Measurements from ENCODE around the gene DGKE. TPM values are rescaled to one million over a fixed set of nuclear protein-coding genes. Genes with fewer than 3 reads are reported as not detected.

The DGKE gene
- total and polyA plus RNA-seq, 2 of the 13 experiments (the other 11 are each of a cell fraction or from before 2014, with no cell fraction given): 3.2 to 5.3 TPM

- TF ChIP-seq THRA (CRISPR knock-in tag; IDR thresholded peaks at IDR 0.05; ENCODE audit: borderline replicate concordance) (no peak), RCOR2 (CRISPR knock-in tag; IDR thresholded peaks at IDR 0.05) (no peak), MEIS1 (CRISPR knock-in tag; IDR thresholded peaks at IDR 0.05; ENCODE audit: borderline replicate concordance) (peak; percentile 45; the same call in 1 of the 2 replicates), NAIF1 (CRISPR knock-in tag; IDR thresholded peaks at IDR 0.05; ENCODE audit: borderline replicate concordance) (peak; percentile 21; the same call in 1 of the 2 replicates), REPIN1 (CRISPR knock-in tag; IDR thresholded peaks at IDR 0.05; ENCODE audit: borderline replicate concordance, low read depth) (no peak), MTF2 (CRISPR knock-in tag; IDR thresholded peaks at IDR 0.05; ENCODE audit: borderline replicate concordance) (no peak), ZEB1 (IDR thresholded peaks at IDR 0.05; ENCODE audit: insufficient replicate concordance, low read depth) (no peak), GTF3A (CRISPR knock-in tag; conservative IDR thresholded peaks at IDR 0.05) (0 out of 2 replicates have a peak, but pooled peaks have one; percentile 70), CC2D1A (CRISPR knock-in tag; IDR thresholded peaks at IDR 0.05) (no peak), ZBTB46 (CRISPR knock-in tag; IDR thresholded peaks at IDR 0.05; ENCODE audit: borderline replicate concordance) (0 out of 2 replicates have a peak, but pooled peaks have one; percentile 4), TP53 (CRISPR knock-in tag; conservative IDR thresholded peaks at IDR 0.05) (no peak), SMAD3 (CRISPR knock-in tag; IDR thresholded peaks at IDR 0.05) (no peak), ZNF562 (CRISPR knock-in tag; IDR thresholded peaks at IDR 0.05; ENCODE audit: borderline replicate concordance) (no peak), SOX13 (IDR thresholded peaks at IDR 0.05) (no peak), SOX13 (CRISPR knock-in tag; conservative IDR thresholded peaks at IDR 0.05 in 1 of 2, IDR thresholded peaks at IDR 0.05 in 1 of 2) (no peak), ZNF234 (CRISPR knock-in tag; conservative IDR thresholded peaks at IDR 0.05) (0 out of 2 replicates have a peak, but pooled peaks have one; percentile 56), LCORL (IDR thresholded peaks at IDR 0.05) (no peak), LCORL (CRISPR knock-in tag; IDR thresholded peaks at IDR 0.05) (no peak), ZNF343 (CRISPR knock-in tag; IDR thresholded peaks at IDR 0.05) (0 out of 2 replicates have a peak, but pooled peaks have one; percentile 42), ZNF670 (CRISPR knock-in tag; IDR thresholded peaks at IDR 0.05; ENCODE audit: borderline replicate concordance) (0 out of 2 replicates have a peak, but pooled peaks have one; percentile 25), ZBTB2 (CRISPR knock-in tag; IDR thresholded peaks at IDR 0.05; ENCODE audit: low read depth) (no peak), ZSCAN29 (CRISPR knock-in tag; conservative IDR thresholded peaks at IDR 0.05) (0 out of 2 replicates have a peak, but pooled peaks have one; percentile 73)
- TF ChIP-seq, protein P1, sequence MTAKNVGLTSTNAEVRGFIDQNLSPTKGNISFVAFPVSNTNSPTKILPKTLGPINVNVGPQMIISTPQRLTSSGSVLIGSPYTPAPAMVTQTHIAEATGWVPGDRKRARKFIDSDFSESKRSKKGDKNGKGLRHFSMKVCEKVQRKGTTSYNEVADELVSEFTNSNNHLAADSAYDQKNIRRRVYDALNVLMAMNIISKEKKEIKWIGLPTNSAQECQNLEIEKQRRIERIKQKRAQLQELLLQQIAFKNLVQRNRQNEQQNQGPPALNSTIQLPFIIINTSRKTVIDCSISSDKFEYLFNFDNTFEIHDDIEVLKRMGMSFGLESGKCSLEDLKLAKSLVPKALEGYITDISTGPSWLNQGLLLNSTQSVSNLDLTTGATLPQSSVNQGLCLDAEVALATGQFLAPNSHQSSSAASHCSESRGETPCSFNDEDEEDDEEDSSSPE (CRISPR knock-in tag; IDR thresholded peaks at IDR 0.05): no peak
- TF ChIP-seq, protein P2, sequence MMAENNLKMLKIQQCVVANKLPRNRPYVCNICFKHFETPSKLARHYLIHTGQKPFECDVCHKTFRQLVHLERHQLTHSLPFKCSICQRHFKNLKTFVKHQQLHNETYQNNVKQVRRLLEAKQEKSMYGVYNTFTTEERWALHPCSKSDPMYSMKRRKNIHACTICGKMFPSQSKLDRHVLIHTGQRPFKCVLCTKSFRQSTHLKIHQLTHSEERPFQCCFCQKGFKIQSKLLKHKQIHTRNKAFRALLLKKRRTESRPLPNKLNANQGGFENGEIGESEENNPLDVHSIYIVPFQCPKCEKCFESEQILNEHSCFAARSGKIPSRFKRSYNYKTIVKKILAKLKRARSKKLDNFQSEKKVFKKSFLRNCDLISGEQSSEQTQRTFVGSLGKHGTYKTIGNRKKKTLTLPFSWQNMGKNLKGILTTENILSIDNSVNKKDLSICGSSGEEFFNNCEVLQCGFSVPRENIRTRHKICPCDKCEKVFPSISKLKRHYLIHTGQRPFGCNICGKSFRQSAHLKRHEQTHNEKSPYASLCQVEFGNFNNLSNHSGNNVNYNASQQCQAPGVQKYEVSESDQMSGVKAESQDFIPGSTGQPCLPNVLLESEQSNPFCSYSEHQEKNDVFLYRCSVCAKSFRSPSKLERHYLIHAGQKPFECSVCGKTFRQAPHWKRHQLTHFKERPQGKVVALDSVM (CRISPR knock-in tag; IDR thresholded peaks at IDR 0.05): peak; percentile 75
These were observed 79.0 kb downstream of the DGKE start (continued) for GRCh38 chr17:56913000-56913311.

All from HepG2 (cell line).